NCI-H2107 treated with DMSO at 0.1 percent for 48 hours (cell line): Measurements from ENCODE around the gene C2orf42.
"Not testable (repeated sequence)": the region's sequence is repeated elsewhere in the genome, so short reads cannot be mapped to it uniquely, and the experiment has no call there.

Experiments
- DNase-seq: peaks from one replicate; lab custom pipeline; 2025; ENCODE audit not compliant: unreplicated experiment; lab: John Stamatoyannopoulos, UW

C2orf42 gene

DNA sequence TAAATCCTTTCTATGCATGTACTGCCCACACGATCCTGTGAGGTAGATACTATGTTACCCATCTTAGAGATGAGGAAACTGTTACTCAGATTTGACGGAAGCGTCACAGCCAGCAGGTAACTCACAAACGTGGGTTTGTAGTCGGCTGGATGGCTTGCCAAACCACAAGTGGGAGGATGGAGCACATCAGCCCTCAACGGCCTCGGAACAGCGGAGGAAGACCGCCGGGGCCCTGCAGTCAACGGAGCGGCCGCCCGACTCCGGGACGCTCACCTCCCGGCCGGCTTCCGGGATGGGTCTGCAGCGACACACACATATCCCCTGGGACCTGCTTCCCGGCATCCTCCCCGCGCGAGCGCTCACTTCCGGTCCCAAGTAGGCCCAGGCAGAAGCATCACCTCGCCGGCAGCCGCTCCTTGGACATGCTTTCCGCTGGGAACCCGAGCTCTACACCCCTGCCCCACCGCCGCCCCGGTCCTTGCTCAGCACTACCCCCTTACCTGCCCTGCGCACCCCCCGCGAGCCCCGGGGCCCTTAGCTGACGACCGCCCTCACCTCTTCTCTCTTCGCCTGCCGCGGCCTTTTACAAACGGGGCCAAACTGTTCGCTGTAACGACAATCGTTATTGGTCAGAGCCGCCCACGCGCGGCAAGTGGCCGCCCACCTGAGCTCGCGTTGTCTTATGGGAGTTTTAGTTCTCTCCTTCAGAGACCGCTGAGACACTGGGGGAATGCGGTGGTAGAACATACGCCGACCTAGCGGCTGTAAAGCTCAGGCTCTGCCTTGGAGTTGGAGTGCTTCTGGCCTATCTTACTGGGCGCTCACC lies at the start of gene C2orf42:
Gene C2orf42, minus strand, starts transcription at position 602 of the 826 bp plus-strand sequence. CDS start 9,034 bp downstream, outside the sequence.
- peak; percentile 94 for DNase-seq

DNA sequence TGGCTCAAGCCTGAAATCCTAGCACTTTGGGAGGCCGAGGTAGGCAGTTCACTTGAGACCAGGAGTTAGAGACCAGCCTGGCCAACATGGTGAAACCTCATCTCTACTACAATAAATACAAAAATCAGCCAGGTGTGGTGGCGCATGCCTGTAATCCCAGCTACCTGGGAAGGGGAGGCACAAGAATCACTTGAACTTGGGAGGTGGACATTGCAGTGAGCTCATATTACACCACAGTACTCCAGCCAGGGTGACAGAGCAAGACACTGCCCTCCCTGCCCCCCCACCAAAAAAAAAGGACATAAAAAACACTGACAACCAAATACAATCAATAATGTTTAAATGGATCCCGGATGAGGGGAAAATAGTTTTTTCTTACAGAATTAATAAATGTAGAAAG lies 49.8 kb upstream of the C2orf42 start:
- no peak for DNase-seq

DNA sequence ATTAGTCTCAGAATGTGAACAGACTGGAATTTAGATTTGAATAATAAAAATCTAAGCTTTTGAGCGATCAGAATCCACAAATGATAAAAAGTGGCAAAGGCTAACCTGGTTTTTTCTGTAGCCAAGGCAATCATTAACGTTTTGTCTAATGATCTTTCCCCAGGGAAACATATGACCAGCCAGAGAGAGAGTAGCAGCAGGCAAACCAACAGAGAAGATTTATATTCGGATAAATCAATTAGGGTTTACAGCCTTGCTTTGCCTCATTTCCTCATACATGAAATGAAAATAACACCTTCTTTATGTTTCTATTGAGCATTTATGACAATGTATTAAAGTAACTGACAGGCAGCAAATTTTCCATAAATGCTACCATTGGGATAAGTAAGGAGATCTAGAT lies 43.1 kb upstream of the C2orf42 start:
- DNase-seq = no peak

DNA sequence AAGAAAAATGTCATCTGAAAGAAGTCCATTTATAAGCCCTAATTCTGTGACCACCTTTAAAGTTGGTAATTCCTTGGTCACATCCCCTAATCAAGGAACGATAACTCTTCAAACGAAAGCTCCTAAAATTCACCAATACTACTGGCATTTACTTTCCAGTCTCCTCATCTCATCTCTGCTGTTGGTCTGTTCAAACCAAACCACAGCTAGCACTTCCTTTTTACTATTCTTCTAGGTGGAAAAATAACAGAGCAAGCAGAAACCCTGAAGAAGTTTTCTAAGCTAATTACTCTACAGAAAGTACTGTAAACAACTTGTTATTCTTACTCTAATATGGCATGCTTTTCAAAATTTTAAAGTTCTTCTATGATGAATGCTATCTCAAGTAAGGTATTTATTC lies 36.0 kb upstream of the C2orf42 start:
- no peak for DNase-seq

DNA sequence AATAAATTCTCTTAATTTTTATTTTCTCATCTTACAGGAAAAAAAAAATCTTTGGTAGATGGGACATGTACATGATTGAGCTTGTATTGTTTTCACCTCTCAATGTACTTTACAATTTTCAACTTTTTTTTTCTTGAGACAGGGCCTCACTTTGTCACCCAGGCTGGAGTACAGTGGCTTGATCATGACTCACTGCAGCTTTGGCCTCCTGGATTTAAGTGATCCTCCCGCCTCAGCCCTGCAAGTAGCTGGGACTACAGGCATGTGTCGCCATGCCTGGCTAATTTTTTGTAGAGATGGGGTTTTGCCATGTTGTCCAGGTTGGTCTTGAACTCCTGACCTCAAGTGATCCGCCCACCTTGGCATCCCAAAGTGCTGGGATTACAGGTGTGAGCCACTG lies 32.5 kb upstream of the C2orf42 start:
- not testable (repeated sequence) for DNase-seq

DNA sequence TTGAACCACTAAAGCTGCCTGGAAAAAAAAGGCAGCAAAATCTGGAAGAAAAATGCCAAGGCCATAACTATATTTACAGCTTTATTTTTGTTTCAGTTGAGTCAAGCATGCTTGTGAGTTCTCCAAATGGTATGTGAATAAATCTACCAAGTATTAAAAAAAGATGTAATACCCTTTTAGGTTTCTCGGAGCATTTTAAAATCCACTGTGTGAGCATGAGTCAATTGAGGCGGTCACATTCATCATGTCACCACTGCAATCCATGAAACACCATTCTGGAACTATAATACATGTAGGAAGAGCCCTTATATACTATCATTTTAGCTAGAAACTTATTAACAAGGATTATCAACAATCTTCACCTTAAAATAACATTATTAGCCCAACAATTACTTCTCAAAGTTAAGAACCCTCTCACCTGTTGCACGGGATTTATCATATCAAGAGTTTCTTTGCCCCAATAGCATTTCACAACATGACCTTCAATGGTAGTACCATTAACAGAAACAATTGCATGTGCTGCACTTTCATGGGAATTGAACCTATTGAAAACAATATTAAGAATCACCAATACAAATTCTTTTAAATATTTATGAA lies 24.2 kb upstream of the C2orf42 start:
- no peak for DNase-seq

DNA sequence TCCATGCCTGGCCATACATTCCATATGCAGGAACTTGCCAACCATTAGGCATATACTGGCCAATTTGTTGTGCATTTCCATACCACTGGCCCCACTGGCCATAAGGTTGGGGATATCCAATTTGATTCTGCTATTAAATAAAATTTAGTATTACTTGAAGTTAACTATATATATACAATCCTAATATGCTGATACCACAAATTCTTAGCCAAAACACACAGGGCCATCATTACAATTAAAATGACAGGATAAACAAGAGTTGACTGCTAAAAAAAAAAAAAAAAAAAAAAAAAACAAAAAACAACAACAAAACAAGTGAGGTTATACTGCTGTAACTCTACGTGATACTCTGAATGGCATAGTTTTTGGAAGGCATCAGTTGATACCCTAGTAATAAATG lies 23.5 kb upstream of the C2orf42 start:
- DNase-seq = no peak

DNA sequence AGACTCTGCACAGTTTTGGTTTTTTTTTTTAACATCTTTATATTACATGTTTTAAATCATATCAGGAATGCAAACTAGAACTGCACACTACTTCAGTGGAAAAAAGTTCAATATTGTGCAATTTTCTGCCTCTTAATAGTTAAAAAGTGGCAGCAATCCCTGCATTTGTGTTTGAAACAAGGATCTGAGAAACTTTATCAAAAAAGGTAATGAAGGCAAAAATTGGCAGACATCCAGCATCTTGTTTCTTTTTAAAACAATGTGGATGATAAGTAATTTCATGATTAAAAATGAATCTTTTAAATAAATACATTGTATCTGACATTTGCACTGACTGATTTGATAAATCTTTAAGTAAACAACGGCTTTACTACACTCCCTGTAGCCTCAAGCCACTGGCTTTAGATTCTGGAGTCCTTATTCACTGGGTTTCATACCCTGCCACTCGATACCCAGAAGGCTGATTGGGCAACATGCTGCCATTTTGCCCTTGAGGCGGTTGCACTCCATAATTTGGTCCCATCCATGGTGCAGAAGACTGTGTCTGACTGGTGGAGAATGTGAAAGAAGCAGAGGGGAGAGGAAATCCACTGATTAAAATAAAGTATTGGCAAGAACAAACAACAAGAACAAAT lies 21.6 kb upstream of the C2orf42 start:
- no peak for DNase-seq

DNA sequence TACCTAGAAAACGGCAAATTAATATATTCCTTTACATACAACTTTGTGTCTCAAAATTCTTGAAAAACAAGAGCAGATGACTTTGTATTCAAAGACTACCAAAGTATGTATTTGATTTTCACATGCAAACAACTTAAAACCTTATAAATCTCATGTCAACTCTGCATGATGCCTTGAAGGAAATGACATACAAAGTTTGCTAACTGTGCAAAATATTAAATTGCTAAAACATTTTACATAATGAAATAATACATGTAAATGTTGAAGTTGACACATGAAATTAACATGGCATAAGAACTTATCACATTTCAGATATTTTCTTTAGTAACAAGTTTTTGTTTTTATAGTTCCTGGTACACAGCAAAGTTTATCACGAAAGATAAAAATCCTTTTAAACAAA lies 20.8 kb upstream of the C2orf42 start:
- no peak for DNase-seq

DNA sequence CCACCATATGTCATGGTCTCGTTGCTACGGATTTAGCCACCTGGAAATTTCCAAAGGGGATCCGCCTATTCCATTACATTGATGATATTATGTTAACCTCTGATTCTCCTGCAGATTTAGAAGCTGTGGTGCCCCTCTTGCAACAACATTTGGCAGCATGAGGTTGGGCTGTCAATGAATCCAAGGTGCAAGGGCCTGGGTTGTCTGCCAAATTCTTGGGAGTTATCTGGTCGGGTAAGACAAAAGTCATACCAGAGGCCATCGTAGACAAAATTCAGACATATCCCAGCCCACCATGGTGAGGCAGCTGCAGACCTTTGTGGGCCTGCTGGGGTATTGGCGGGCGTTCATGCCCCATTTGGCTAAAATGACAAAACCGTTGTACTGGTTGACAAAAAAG lies 13.6 kb upstream of the C2orf42 start:
- no peak for DNase-seq

DNA sequence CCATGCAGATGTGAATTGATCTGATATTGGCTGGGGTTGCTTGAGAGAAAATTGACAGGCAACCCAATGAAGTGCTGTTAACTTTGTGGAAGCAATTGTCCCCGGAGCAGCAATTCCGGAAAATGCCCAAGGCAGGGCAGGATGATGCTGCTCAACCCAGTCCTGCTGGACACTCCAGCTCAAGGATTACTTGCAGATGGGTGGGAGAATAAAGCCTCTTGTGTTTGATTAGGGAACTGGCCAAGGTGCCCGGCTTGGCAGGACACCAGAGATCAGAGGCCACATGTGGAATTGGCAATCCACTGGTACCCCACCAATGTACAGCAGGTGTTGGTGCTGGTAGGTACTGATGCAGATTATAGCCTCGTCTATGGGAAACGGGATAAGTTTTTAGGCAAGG lies 12.3 kb upstream of the C2orf42 start:
- DNase-seq = no peak

DNA sequence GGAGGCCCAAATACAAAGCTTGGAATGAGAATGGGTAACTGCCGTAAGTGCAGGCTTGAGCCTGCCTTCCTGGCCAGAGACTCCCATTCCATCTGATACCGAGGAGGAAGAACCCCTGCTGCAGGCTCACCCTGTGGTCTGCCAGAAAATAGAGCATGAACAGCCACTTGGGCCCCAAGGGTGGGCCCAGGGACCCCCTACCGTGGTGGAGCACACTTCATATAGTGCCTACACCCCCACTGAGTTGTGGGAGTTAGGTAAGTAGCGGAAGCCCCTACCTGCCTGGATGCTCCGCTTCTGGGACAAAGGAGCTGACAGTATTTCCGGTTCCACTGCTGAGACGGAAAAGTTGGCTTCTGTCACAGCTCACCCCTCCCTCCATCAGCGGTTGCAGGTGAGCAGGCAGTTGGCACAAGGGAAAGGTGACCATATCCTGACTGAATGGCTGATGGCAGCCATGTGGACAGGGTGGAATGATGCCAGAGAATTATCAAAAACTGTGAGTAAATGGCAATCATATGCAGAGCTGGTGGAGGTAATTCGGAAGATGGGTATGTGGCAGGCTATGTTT lies 11.5 kb upstream of the C2orf42 start:
- DNase-seq = peak; percentile 18

DNA sequence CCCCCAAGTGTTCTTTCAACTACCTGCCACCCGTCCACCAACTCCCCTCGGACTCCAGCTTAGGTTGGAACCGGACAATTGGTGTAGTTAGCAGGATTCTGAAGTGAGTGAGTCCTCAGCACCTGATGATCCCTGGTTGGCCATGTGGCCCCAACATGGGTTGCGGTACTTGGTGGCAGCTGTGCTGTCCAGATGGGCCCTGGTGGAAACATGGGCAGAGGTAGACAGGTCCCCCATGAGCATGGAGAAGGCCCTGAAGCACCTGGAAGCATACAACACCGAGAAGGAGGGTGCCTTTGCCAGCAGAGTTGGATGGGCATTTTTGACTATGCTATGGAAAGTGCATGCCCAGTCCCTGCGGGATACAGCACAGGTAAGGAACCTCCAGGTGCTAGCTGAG lies 11.0 kb upstream of the C2orf42 start:
- no peak for DNase-seq

DNA sequence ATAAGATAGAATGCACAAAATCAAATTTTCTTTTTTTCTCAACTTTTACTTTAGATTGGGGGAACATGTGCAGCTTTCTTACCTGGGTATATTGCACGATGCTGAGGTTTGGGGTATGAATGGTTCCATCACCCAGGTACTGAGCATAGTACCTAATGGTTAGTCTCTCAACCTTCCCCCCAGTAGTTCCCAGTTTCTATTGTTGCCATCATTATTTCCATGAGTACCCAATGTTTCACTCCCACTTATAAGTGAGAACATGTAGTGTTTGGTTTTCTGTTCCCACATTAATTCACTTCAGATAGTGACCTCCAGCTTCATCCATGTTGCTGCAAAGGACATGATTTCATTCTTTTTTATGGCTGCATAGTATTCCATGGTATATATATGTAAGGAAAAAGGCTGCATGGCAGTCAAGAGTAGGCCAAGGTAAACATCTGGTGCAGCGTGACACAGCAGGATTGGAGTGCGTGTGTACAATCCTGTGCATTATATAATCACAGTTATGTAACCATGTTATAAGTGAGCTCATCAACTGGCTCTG lies 10.5 kb upstream of the C2orf42 start:
- no peak for DNase-seq

DNA sequence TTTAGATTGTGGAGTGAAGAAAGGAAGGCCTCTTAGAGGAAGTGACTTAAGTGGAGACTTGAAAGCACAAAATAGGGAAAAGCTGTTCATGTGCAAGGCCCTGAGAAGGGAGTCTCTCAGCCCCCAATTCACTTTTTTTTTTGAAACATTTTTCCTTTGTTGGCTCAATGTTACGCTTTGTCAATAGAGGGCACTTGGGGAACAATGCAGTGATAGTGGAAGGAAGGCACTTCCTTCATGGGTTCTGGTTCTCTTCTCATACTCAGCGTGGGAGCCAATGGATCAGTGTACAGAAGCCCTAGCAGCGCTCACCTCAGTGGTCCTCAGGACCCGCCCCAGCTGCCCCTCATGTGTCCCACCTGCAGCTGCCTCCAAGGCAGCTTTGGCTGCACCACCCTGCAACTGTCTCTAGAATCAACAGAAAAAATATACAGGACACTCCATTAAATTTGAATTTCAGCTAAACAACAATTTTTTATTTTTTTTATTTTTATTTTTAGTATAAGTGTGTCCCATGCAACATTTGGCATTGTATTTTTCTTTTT lies 8.6 kb upstream of the C2orf42 start:
- no peak for DNase-seq

DNA sequence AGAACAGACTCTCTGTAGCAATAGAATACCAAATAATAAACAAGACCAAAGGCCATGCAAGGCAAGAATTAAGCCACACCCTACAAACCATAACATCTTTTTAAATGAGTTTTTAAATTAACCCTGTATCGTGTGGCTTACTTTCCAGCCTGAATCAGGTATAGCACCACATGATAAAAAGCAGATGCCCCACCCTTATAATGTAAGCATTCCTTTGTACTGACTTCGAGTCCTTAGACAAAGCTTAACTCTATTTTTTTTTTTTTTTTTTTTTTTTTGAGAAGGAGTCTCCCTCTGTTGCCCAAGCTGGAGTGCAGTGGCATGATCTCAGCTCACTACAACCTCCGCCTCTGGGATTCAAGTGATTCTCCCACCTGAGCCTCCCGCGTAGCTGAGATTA lies 1.7 kb upstream of the C2orf42 start:
- no peak for DNase-seq

DNA sequence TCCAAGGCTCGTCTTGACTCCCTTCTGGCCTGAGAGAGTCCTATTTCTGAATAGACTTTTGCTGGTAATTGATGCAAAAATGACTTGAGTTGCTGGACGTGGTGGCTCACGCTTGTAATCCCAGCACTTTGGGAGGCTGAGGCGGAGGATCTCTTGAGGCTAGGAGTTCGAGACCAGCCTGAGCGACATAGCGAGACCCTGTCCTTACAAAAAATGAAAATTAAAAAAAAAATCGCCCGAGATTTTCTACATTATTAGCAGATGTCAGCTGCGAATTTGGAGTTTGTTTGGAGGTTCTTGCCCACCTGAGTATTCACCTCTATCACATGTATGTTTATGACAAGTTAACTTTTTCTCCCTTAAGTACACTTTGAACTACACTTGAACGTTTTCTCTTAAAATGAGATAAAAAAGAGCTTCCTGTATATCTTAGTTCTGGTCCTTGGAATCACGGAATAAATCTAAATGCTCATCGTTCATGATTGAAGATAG lies 471 bp upstream of the C2orf42 start:
- DNase-seq = no peak

DNA sequence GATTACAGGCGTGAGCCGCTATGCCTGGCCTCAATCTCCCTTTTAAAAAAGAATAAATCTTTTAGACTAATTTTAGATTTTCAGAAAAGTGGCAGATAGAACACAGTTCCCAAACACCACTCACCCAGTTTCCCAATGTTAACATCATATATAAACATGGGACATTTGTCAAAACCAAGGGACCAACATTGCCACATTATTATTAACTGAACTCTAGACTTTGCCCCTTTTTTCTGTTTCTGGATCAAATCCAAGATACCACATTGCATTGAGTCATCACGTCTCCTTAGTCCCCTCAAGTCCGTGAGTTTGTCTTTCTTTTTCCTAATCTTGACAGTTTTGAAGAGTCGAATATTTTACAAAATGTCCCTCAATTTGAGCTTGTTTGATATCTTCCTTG lies 2.4 kb downstream of the C2orf42 start:
- no peak for DNase-seq

DNA sequence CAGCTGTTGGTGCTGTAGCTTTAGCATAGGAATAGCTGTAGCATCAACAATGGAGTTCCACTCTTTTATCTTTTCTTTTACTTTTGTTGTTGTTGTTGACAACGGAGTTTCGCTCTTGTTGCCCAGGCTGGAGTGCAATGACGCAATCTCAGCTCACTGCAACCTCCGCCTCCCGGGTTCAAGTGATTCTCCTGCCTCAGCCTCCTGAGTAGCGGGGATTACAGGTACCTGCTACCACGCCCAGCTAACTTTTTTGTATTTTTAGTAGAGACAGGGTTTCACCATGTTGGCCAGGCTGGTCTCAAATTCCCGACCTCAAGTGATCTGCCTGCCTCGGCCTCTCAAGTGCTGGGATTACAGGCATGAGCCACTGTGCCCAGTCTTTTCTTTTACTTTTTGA lies 3.6 kb downstream of the C2orf42 start:
- DNase-seq = not testable (repeated sequence)

DNA sequence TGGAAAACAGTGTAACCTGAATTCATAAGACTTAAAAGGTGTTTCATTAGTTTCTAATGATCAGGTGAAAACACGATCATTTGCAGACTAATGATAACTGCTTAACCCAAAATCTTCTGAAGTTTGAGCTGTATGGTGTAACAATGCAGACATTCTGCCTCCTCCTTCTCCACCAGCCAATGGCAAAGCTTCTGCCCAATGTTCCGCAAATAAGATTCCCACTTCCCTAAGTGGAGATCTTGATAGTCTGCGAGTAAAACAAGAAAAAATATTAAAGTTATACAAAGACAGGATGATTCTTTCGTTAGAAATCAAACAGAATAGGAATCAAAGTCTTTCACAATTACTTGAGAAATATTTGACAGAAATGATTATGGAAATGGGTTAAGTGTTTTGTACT lies 8.1 kb downstream of the C2orf42 start:
- DNase-seq = no peak

DNA sequence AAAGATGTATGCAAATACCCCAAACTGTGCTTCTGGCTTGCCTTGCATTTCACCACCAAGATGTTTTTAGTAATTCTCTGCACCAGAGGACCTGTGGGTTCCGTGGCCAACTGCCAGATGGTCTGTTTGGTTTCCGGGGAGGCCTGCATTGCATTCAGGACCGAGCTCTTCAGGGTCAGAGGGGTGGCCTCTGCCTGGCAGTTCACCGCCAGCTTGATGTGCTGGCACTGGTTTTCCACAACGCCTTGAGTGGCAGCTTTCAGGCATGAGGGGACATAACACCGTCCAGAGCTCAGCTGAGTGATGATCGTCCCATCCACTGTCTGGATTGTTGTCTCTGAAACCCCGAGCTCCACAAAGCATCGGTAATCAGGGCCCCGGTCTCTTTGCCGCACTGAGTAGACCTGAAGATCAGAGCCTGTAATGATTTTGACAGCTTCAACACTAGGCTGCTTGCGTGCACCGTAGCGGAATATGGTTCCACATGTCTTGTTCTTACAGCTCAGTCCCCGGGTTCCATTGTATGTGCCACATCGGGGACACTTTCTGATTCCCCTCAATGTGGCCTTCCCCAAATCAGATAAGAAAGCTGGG lies 9.4 kb downstream of the C2orf42 start:
- no peak for DNase-seq
